HCT116 (cell line): Measurements from ENCODE around the gene ANKRD44. TPM values are rescaled to one million over a fixed set of nuclear protein-coding genes. Genes with fewer than 3 reads are reported as not detected.

Experiments used
- ATAC-seq: fragments of 200-7000 bp; cut with Tn5 transposase; 2 replicates; pipeline ENCODE4 v1.9.1; 2020; ENCODE audit warnings: mild to moderate bottlenecking, moderate library complexity
- BruUV-seq: library from RNA; stranded (reverse); fragments of 400-500 nt; replicated peaks from 2 replicates; lab custom pipeline; 2021; lab: Mats Ljungman, UMichigan
- CTCF ChIA-PET: fragments of 300-600 bp; sonication (Branson Sonifier 250); formaldehyde crosslinking; loops from one replicate; lab custom pipeline; 2021; ENCODE audit warnings: antibody characterized with exemption; lab: Charles Lee
- POLR2A ChIA-PET: fragments of 300-600, 350-600 bp; sonication (Branson Sonifier 250); formaldehyde crosslinking; loops from one replicate; lab custom pipeline; 2021; ENCODE audit warnings: antibody characterized with exemption; lab: Charles Lee
- RAD21 ChIA-PET, 2 experiments: fragments of 300-600 bp; sonication (Branson Sonifier 250); formaldehyde crosslinking; loops; one replicate each; lab custom pipeline; 2023; ENCODE audit warnings: low total read pairs in 2 of 2; ENCODE audit not compliant: uncharacterized antibody in 2 of 2, unreplicated experiment in 2 of 2, low non-redundant PET in 1 of 2; lab: Charles Lee
- DNase-seq: peaks from one replicate; pipeline ENCODE4 v3.0.0-alpha.2; 2010; ENCODE audit warnings: low read depth, low spot score
- H2AFZ ChIP-seq: fragments of 200-600 bp; shearing (Covaris generic), sonication (generic); 2 replicates; pipeline ENCODE4 v1.6.1; 2017; ENCODE audit warnings: low read depth, mixed run types, mixed read lengths, antibody characterized with exemption, low read length; ENCODE audit not compliant: poor library complexity, severe bottlenecking
- H3K27ac ChIP-seq: 2 replicates; pipeline ENCODE4 v1.5.1; 2012; ENCODE audit warnings: low read depth, low read length
- H3K27me3 ChIP-seq: fragments of 200-600 bp; sonication (generic); 2 replicates; pipeline ENCODE4 v1.6.1; 2016; ENCODE audit warnings: mixed run types, low read length, mixed read lengths; ENCODE audit not compliant: insufficient read depth
- H3K36me3 ChIP-seq, 2 experiments: fragments of 200-500 bp in 1 of 2; fragments of 200-600 bp in 1 of 2; sonication (Bioruptor generic) in 1 of 2; sonication (generic) in 1 of 2; 2 replicates each; pipeline versions ENCODE4 v1.5.1 to v1.6.1; 2014 to 2016; ENCODE audit warnings: low read length in 2 of 2, inconsistent platforms in 1 of 2, mixed read lengths in 1 of 2, mixed run types in 1 of 2; ENCODE audit not compliant: insufficient read depth in 2 of 2, control insufficient read depth in 1 of 2
- H3K4me1 ChIP-seq, 2 experiments: fragments of 200-600 bp in 1 of 2; sonication (generic) in 1 of 2; 2 replicates each; pipeline versions ENCODE4 v1.5.1 to v1.6.1; 2012 to 2017; ENCODE audit warnings: low read length in 2 of 2, inconsistent platforms in 1 of 2, mild to moderate bottlenecking in 1 of 2, mixed read lengths in 1 of 2, mixed run types in 1 of 2, moderate library complexity in 1 of 2; ENCODE audit not compliant: insufficient read depth in 2 of 2, control insufficient read depth in 1 of 2
- H3K4me2 ChIP-seq: fragments of 200-600 bp; sonication (generic); 2 replicates; pipeline ENCODE4 v1.6.1; 2017; ENCODE audit warnings: mixed run types, low read length, mixed read lengths
- H3K4me3 ChIP-seq, 2 experiments: fragments of 200-600 bp in 1 of 2; sonication (generic) in 1 of 2; replicated peaks in 1 of 2; 2 replicates each; pipeline ENCODE4 v1.5.1; 2011 to 2016; ENCODE audit warnings: low read length in 2 of 2, control low read depth in 1 of 2, low read depth in 1 of 2, mild to moderate bottlenecking in 1 of 2, mixed read lengths in 1 of 2, mixed run types in 1 of 2
- H3K79me2 ChIP-seq: fragments of 200-600 bp; sonication (generic); 2 replicates; pipeline ENCODE4 v1.6.1; 2017; ENCODE audit warnings: mild to moderate bottlenecking, mixed run types, low read length, moderate library complexity, mixed read lengths; ENCODE audit not compliant: insufficient read depth
- H3K9ac ChIP-seq: fragments of 200-600 bp; sonication (generic); 2 replicates; pipeline ENCODE4 v1.6.1; 2016; ENCODE audit warnings: low read length, mixed read lengths
- H3K9me2 ChIP-seq: fragments of 200-600 bp; sonication (generic), shearing (Covaris generic); 2 replicates; pipeline ENCODE4 v1.6.1; 2017; ENCODE audit warnings: mixed run types, mild to moderate bottlenecking, moderate library complexity; ENCODE audit not compliant: insufficient read depth
- H3K9me3 ChIP-seq, 2 experiments: fragments of 200-500 bp in 1 of 2; fragments of 200-600 bp in 1 of 2; sonication (Bioruptor generic) in 1 of 2; sonication (generic) in 1 of 2; 2 replicates each; pipeline ENCODE4 v1.6.1; 2014 to 2017; ENCODE audit warnings: low read length in 2 of 2, mixed read lengths in 2 of 2, inconsistent platforms in 1 of 2, low read depth in 1 of 2, mild to moderate bottlenecking in 1 of 2, mixed run types in 1 of 2, moderate library complexity in 1 of 2; ENCODE audit not compliant: control insufficient read depth in 1 of 2, insufficient read depth in 1 of 2
- H4K20me1 ChIP-seq: fragments of 200-600 bp; sonication (generic), shearing (Covaris generic); 2 replicates; pipeline ENCODE4 v1.6.1; 2017; ENCODE audit warnings: mixed run types, mild to moderate bottlenecking, moderate library complexity; ENCODE audit not compliant: insufficient read depth
- CBX3 ChIP-seq: IDR thresholded peaks from 2 replicates; pipeline ENCODE4 v1.6.1; 2012; ENCODE audit warnings: low read depth
- EGR1 ChIP-seq: IDR thresholded peaks from 2 replicates; pipeline ENCODE4 v1.6.1; 2012; ENCODE audit warnings: low read depth
- ELF1 ChIP-seq: IDR thresholded peaks from 2 replicates; pipeline ENCODE4 v1.6.1; 2012; ENCODE audit warnings: low read depth, borderline replicate concordance
- EZH2 ChIP-seq: fragments of 200-600 bp; sonication (generic); IDR thresholded peaks from 2 replicates; pipeline ENCODE4 v1.6.1; 2017; ENCODE audit warnings: antibody characterized with exemption, mixed run types
- EZH2phosphoT487 ChIP-seq: fragments of 200-600 bp; IDR thresholded peaks from 2 replicates; pipeline ENCODE4 v1.6.1; 2018; ENCODE audit warnings: antibody characterized with exemption, borderline replicate concordance
- POLR2A ChIP-seq: IDR thresholded peaks from 2 replicates; pipeline ENCODE4 v1.7.0; 2011; ENCODE audit warnings: borderline replicate concordance; ENCODE audit not compliant: insufficient read depth, insufficient read length; ENCODE audit errors: extremely low read depth
- POLR2AphosphoS5 ChIP-seq: IDR thresholded peaks from 2 replicates; pipeline ENCODE4 v1.6.1; 2011; ENCODE audit warnings: mild to moderate bottlenecking, low read depth, low read length, moderate library complexity
- RAD21 ChIP-seq: IDR thresholded peaks from 2 replicates; pipeline ENCODE4 v1.6.1; 2012; ENCODE audit warnings: low read depth, mild to moderate bottlenecking
- SIN3A ChIP-seq: IDR thresholded peaks from 2 replicates; pipeline ENCODE4 v1.6.1; 2012; ENCODE audit warnings: low read depth
- SRF ChIP-seq: IDR thresholded peaks from 2 replicates; pipeline ENCODE4 v1.6.1; 2012; ENCODE audit warnings: low read depth
- ZNF274 ChIP-seq: fragments of 200-500 bp; sonication (Bioruptor generic); IDR thresholded peaks from 2 replicates; pipeline ENCODE4 v1.6.1; 2014; ENCODE audit warnings: mild to moderate bottlenecking, low read depth, low read length, inconsistent platforms
- intact Hi-C: fragments of 100-400 bp; cut with micrococcal nuclease; formaldehyde crosslinking; loops from 2 replicates; pipeline ENCODE4 v1.10.0; 2022
- total RNA-seq: library from RNA; stranded (reverse); gene quantifications from one replicate; pipeline ENCODE4 v1.2.1, GENCODE V29; 2021; ENCODE audit not compliant: unreplicated experiment
- TF ChIP-seq, protein P1 (sequence below): IDR thresholded peaks from 2 replicates; pipeline ENCODE4 v1.6.1; 2012; ENCODE audit warnings: low read depth
- TF ChIP-seq, protein P2 (sequence below): IDR thresholded peaks from 2 replicates; pipeline ENCODE4 v1.6.1; 2011; ENCODE audit warnings: mild to moderate bottlenecking, low read length, moderate library complexity; ENCODE audit not compliant: insufficient replicate concordance; ENCODE audit errors: extremely low read depth

Gene ANKRD44
- total RNA-seq, 1 experiment from 2014 or later = 2.7 TPM

DNA sequence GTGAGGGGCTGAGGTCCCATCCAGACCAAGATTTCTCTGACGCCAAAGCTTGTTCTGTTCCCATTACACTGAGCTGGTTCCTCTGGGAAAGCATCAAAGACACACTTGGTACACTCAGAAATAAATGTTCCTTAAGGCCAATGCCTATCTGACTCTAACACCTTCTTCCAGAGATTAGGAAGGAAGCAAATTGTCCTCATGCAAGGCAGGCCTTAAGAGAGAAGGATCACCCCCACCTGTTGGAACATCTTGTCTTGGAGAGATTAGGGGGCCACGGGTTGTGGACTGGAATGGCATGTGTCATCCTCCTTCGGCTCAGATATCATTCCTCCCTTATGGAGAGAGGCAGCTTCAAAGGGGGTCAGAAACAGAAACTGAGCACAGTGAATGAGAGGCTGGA is 100.2 kb downstream of the ANKRD44 start:
- no peak overlapping the region for H2AFZ ChIP-seq
- no peak overlapping the region for H3K4me2 ChIP-seq
- no TSS peak for BruUV-seq
- intact Hi-C loops = no loop called here
- H4K20me1 ChIP-seq = no peaks in the 10 kb centered on the region
- TF ChIP-seq EGR1 = no peak
- TF ChIP-seq SRF = no peak
- no peak for TF ChIP-seq RAD21
- TF ChIP-seq ZNF274 = no peak
- no peak for TF ChIP-seq CBX3
- TF ChIP-seq POLR2A = no peak
- TF ChIP-seq ELF1 = no peak
- TF ChIP-seq EZH2 = no peak
- ATAC-seq = no peak
- H3K9me3 ChIP-seq = no peaks in the 10 kb centered on the region
- H3K36me3 ChIP-seq = no peaks in the 10 kb centered on the region
- POLR2A ChIA-PET = no interaction called here
- H3K9me2 ChIP-seq = no peaks in the 10 kb centered on the region
- H3K4me3 ChIP-seq = no peak overlapping the region
- H3K27me3 ChIP-seq = no peaks in the 10 kb centered on the region
- no peak for DNase-seq
- H3K79me2 ChIP-seq = no peaks in the 10 kb centered on the region
- CTCF ChIA-PET = no interaction called here
- RAD21 ChIA-PET = no interaction called here
- H3K27ac ChIP-seq = no peak overlapping the region
- no peaks in the 10 kb centered on the region for H3K4me1 ChIP-seq
- no peak overlapping the region for H3K9ac ChIP-seq

DNA sequence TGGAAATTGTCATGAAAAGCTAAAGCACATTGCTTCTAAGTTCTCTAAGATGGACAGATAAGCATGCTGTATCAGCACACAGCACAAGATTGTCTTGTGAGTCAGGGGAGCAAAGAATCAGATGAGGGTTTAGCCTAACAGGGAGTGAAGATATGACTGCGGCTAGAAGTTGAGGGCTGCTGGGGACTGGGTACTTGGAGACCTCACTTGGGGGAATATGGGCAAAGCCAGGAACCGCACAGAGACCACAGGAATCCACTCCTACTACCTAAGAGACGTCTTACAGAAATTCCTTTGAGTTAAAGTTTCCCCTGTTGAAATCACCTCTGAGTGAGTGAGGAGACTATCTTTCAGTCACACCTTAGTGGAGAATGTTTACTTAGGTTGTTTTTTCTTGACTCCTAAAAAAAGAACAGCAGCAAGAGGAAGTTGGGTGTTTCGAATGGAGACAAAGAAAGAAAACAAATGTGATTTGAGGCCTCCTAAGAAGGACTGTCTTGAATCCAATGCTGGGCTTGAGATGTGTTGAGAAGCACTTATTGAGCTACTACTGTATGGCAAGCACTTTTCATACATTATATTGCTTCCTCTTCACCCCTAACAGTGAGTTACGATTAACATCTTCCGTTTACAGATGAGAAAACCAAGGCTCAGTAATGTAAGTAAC is 100.7 kb downstream of the ANKRD44 start:
- Histone ChIP-seq H3K9me3 (no peaks in the 10 kb centered on the region), H3K9me2 (no peaks in the 10 kb centered on the region), H3K4me2 (no peak overlapping the region), H3K79me2 (no peaks in the 10 kb centered on the region), H4K20me1 (no peaks in the 10 kb centered on the region), H3K9ac (no peak overlapping the region), H3K4me3 (no peak overlapping the region), H3K27ac (no peak overlapping the region)
- ATAC-seq (no peak), DNase-seq (no peak)
- ChIA-PET POLR2A (no interaction called here), CTCF (no interaction called here)
- TF ChIP-seq ELF1 (no peak), ZNF274 (no peak), SIN3A (no peak), CBX3 (no peak), RAD21 (no peak), EZH2phosphoT487 (no peak), SRF (no peak), POLR2AphosphoS5 (no peak)
- TF ChIP-seq, protein P1, sequence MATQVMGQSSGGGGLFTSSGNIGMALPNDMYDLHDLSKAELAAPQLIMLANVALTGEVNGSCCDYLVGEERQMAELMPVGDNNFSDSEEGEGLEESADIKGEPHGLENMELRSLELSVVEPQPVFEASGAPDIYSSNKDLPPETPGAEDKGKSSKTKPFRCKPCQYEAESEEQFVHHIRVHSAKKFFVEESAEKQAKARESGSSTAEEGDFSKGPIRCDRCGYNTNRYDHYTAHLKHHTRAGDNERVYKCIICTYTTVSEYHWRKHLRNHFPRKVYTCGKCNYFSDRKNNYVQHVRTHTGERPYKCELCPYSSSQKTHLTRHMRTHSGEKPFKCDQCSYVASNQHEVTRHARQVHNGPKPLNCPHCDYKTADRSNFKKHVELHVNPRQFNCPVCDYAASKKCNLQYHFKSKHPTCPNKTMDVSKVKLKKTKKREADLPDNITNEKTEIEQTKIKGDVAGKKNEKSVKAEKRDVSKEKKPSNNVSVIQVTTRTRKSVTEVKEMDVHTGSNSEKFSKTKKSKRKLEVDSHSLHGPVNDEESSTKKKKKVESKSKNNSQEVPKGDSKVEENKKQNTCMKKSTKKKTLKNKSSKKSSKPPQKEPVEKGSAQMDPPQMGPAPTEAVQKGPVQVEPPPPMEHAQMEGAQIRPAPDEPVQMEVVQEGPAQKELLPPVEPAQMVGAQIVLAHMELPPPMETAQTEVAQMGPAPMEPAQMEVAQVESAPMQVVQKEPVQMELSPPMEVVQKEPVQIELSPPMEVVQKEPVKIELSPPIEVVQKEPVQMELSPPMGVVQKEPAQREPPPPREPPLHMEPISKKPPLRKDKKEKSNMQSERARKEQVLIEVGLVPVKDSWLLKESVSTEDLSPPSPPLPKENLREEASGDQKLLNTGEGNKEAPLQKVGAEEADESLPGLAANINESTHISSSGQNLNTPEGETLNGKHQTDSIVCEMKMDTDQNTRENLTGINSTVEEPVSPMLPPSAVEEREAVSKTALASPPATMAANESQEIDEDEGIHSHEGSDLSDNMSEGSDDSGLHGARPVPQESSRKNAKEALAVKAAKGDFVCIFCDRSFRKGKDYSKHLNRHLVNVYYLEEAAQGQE = no peak
- TF ChIP-seq, protein P2, sequence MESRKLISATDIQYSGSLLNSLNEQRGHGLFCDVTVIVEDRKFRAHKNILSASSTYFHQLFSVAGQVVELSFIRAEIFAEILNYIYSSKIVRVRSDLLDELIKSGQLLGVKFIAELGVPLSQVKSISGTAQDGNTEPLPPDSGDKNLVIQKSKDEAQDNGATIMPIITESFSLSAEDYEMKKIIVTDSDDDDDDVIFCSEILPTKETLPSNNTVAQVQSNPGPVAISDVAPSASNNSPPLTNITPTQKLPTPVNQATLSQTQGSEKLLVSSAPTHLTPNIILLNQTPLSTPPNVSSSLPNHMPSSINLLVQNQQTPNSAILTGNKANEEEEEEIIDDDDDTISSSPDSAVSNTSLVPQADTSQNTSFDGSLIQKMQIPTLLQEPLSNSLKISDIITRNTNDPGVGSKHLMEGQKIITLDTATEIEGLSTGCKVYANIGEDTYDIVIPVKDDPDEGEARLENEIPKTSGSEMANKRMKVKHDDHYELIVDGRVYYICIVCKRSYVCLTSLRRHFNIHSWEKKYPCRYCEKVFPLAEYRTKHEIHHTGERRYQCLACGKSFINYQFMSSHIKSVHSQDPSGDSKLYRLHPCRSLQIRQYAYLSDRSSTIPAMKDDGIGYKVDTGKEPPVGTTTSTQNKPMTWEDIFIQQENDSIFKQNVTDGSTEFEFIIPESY = no peak
- TF ChIP-seq, all 23 proteins: peak for 0
- H2AFZ ChIP-seq = no peak overlapping the region
- intact Hi-C loops = no loop called here
- H3K36me3 ChIP-seq = no peaks in the 10 kb centered on the region
- no TSS peak for BruUV-seq
- RAD21 ChIA-PET = no interaction called here
- H3K4me1 ChIP-seq = no peaks in the 10 kb centered on the region
- H3K27me3 ChIP-seq = no peaks in the 10 kb centered on the region
